ENCODE data around the gene SMIM41. TPM values are rescaled to one million over a fixed set of nuclear protein-coding genes. Genes with fewer than 3 reads are reported as not detected.

Gene SMIM41
- total RNA-seq, 1 donor from 2014 or later: not detected

DNA sequence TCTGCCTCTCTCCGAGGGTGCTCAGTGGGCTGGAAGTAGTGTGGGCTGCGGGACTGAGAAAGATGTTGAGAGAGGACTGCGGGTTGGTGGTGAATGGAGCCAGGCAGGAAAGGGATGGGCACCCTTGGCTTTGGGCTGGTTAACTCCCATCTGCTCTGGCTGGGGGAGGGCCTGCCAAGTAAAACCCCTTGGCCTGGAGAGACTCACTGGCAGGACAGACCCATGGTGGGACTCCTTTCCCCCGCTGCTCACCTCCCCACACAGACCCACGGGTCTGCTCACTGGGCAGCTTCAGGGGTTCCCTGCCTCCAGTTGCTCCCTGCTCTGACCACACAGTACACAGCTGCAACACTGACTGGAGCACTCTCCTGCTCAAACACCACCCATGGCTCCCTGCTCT lies 58.2 kb downstream of the SMIM41 start:
- no peak for DNase-seq
- no peak for ATAC-seq

DNA sequence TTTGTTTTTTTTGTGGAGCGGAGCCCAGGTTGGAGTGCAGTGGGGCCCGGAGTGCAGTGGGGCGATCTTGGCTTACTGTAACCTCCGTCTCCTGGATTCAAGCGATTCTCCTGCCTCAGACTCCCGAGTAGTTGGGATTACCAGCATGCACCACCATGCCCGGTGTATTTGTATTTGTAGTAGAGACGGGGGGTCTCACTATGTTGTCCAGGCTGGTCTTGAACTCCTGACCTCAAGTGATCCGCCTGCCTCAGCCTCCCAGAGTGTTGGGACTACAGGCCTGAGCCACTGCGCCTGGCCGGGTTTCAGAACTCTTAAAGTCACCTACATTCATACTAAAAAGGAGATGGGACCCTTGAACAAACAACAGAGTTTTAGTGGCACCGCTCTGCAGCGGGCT lies 59.6 kb downstream of the SMIM41 start:
- no peak for ATAC-seq
- intact Hi-C loops (cut with micrococcal nuclease): no loop called here
- DNase-seq: no peak

More for the DNA sequence above, 58.2 kb downstream of the SMIM41 start:
- intact Hi-C loops (cut with micrococcal nuclease): no loop called here

DNA sequence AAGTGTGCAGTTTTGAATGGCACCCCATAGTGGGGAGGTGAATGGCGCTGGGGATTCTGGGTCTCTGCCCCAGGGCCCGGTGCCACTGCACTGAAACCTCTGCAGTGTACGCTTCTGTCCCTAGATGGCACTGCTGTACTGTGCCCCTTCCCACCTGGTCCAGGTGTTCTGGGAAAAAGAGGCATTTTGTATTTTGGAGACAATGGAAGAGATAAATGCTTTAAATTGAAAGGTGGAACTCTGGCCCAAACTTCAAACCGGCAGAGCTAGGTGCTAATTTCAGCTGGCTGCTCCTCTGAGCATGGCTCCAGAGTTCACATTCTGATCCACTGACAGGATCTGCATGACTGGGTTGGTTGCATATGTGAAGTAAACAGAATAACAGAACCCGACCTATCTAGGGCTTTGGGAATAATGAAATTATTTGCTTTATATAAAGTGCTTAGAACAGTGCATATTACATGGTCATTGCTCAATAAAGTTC lies 60.1 kb downstream of the SMIM41 start:
- intact Hi-C loops (cut with micrococcal nuclease): no loop called here
- ATAC-seq: peak; percentile 63

DNA sequence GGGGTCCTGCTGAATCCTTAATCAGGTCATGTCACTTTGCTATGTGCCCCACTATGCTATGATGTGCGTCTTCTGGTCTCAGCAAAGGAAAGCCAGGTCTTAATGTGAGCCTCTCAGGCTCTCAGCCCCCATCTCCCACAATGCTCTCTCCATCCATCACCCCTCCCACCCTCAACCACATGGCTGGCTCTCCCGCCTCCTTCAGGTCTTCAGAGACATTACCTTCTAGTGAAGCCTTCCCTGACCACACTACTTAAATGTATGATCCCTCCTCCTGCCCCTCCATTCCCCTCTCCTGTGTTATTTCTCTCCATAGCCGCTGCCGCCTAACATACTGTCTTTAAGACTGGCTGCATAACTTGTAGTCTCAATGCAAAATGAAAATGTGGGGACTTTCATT lies 61.8 kb downstream of the SMIM41 start:
- ATAC-seq (no peak), DNase-seq (no peak)
- intact Hi-C loops (cut with micrococcal nuclease): no loop called here

More for the DNA sequence above, 60.1 kb downstream of the SMIM41 start:
- no peak for DNase-seq

DNA sequence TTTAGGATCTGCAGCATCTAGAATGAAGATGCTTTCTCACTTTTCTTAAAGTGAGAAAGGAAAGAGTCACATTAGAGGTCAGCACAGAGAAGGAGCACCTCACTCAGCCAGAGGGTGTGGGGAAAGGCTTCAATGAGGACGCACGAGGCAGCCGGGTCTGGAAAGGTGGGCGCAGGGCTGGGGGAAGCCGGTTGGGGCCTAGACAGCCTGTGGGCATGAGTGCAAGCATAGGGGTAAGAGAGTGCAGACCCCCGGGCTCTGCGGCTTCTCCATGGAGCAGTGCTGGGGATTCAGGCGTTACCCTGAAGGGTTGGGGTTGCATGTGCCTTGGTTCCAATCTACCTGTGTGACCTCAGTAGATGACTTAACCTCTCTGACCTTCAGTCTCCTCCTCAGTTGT lies 62.4 kb downstream of the SMIM41 start:
- no peak for DNase-seq
- intact Hi-C loops (cut with micrococcal nuclease): no loop called here
- no peak for ATAC-seq

DNA sequence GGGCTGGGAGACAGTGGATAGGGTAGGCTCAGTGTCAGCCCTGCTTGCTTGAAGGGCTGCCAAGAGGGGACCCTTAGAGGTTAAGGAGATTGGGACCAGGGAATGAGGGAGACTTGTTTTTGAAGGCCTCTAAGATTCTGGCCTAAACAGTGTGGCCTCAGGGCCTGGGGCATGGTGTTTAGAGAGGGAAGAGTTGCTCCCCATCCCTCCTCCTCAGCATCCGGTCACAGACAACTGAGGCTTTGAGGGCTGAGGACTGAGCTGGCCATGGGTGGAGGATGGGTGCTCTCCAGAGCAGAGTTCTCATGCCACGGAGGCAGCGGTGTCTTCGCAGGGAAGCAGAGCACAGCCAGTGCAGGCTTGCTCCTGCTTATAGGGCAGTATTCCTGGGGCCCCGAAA lies 62.9 kb downstream of the SMIM41 start:
- ATAC-seq: no peak
- DNase-seq: no peak
- intact Hi-C loops (cut with micrococcal nuclease): no loop called here

DNA sequence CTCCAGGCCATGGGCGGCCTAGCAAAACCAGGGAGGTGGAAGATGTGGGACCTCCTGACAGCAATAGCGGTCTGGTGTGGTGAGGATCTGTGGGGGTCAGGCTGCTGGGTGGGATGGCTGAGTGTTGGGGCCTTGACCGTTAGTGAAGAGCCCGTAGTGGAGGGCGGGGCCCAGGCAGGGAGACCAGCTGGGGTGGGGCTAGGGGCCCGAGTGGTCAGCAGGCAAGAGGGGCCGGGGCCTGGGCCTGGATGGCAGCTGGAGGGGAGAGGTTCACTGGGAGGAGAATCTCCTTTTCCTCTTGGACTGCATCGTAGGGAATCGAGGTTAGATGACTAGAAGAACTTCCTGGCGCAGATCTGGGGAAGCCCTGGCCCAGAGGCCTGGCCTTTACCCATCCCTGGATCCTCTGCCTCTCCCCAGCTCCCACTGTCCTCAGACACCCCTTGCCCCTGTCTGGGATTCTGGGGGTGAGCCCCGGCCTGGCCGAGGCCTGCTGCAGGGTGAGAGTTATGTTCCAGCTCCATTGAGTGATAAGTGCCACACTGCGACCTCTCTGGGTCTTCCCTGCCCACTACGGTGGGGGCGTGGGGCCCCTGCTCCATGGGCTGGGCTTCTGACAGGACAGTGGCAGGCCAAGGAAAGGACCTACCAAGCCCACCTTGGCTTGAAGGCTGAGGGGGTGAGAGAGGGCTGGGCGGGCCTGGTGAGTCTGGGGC lies 65.2 kb downstream of the SMIM41 start:
- intact Hi-C loops (cut with micrococcal nuclease): no loop called here
- ATAC-seq (no peak), DNase-seq (no peak)

DNA sequence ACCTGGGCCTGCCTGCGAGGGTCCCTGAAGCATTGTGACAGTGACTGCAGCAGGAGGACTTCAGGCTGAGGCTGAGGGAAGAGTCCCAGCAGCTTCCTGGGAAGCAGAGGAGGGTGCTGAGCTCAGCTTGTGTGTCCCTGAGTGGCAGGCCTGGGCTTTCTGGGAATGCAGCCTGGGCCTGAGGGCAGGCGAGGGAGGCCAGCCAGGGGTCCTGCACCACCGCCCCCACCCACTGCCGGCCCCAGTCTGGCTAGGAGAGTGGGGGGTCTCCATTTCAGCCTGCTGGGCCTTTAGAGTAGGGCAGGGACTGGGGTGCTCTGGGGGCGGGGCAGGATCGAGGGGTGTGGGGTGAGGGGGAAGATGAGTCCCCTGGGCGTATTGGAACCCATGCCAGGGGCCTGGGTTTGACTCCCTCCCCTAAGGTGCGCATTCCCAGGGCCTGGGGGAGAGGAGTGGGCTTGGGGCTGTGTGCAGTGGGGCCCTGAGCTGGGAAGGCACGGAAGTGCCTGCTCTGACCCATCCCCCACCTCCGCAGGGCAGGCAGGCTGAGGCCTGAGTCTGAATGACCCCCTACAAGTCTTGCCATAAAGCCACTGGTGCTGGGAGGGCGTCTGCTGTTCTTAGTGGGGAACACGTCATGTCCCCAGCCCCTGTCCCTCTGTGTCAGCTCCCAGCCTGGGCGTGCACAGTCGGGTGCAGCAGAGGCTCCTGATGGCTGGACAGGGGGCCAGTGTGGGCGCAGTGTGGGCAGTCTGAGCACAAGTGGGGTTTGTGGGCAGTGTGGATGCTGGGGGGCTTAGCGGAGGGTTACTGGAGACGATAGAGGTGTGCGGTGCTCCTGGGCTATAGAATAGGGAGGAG lies 66.0 kb downstream of the SMIM41 start:
- intact Hi-C loops (cut with micrococcal nuclease): no loop called here
- DNase-seq (no peak), ATAC-seq (no peak)

DNA sequence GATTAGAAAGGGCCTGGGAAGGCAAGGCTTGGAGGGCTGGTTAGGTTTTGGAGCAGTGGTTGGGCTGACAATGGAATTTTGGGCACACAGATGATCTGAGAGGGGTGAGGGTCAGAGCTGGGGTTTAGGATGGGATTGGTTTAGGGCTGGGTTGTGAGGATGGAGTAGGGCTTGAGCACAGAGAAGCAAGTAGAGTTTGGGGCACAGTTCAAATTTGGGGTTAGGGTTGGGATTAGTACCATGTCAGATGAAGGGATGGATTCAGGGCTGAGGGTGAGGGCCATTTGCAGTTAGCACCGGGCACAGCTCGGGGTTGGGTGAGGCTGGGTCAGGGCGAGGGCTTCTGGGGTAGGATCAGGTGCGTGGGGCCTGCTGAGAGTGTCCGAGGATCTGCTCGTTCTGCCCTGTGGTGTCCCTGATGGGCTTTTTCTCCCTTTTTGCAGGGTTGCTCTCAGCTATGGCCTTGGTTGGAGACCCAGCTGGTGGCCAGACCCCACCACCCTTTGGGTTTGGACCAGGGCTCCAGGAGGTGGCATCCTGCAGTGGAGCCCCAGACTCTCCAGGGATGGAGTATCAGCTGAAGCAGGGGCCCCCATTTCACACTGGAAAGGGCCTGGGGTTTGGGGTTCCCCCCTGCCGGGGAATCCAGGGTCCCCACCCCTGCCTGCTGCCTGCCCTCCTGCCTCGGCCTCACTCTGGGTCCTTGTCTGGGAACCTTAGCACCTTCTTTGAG lies 66.8 kb downstream of the SMIM41 start:
- DNase-seq (no peak), ATAC-seq (no peak)
- intact Hi-C loops (cut with micrococcal nuclease): no loop called here

DNA sequence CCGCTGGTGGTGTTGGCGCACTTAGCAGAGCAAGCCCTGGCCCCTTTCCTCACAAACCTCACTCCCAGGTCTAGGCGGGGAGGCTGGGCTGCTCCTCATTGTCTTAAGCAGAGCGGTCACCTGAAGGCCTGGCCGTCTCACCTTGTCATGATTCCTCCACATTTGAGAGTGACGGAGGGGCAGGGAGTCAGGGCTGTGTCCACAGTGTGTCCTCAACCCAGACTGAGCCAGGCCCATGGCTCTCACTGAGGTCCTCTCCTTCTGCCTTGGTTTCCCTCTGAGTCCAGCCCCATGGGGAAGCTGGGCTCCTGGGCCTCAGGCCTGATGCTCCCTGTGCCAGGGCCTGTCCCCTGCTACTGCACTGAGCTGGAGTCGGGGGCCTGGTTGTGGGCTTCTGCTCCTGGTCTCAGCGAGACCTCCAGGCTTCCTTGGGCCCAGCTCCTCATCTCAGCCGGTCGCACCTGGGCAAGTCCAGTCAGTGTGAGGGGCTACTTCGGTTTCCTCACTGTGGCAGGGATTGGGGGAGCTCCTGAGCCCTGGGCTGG lies 67.4 kb downstream of the SMIM41 start:
- intact Hi-C loops (cut with micrococcal nuclease): no loop called here
- ATAC-seq (no peak), DNase-seq (no peak)

DNA sequence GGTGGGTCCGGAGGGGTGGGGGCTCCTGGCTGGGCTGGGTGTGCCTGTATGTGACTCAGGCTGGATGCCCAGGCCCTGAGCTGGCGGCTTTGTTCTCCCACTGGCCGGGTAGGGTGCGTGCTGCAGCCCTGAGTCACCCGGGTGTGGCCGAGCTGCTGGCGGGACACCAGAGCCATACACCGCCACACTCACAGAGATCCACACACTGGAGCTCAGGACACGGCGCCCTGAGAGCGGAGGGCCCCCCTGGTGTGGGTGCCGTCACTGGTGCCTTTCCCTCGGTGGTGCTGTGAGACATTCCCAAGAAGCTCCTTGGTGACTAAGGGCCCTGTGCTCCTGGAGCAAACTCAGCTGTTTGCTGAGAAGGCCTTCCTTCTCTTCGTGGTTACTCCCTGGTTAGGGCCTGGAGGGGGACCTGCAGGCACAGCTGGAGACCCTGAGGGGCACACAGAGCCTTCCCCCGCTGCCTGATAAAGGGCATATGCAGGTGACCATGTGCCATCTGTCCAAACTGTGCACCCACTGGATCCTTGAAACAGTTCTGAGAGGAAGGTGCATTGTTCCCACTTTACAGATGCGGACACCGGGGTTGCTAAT lies 68.0 kb downstream of the SMIM41 start:
- intact Hi-C loops (cut with micrococcal nuclease): no loop called here
- ATAC-seq (peak; percentile 82), DNase-seq (peak; percentile 83)

DNA sequence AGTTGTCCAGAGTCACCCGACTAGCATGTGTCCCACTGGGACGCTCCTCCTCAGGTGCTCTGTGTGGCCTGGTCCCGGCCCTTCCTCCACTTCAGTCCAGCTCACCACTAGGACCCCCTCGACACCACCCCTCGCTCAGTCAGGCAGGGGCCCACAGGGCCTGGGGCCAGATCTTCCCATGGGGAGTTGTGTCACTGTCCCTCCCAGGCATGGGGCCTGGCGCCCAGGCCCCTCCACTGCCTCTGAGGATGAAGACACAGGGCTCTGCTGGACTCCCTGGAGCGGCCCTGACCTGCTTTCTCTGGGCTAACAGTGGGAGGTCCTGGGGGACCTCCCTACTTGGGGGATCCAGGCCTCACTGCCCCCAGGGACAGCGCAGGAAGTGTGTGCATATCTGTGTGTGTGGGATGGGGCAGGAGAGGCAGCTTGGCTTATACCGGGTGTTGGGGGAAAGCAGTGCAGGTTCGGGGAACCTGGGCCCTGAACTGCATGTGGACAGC lies 68.5 kb downstream of the SMIM41 start:
- no peak for ATAC-seq
- intact Hi-C loops (cut with micrococcal nuclease): no loop called here
- DNase-seq: no peak

DNA sequence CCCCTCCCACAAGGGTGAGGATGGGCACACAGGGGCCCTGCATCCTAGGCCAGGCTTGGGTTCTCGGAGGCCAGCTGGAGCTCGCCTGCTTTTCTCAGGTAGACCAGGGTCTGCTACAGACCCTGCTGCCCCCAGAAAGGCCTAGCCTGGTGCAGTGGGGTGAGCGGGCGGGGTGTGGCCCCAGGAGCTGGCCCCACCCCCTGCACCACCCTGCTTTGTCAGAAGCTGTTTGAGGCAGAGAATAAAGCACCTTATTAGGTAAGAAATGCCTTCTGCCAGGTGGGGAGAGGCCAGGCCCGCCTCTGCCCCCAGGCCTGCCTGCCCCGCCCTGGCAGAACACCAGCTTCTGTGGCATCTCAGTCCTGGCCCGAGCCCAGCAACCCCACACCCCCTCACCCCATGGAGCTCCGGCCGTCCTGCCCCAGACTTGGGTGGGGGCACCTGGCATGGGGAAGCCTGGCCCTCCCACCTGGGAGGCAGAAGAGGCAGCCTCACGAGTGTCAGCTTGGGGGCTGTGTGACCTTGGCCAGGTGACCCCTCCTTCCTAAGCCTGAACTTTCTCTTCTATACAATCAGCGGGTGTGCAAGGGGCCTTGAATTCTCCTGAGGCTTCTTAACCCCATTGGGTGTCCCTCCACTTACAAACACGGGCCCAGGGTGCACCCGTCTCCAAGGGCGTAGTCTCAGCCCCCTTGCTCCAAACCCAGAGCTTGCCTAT lies 69.1 kb downstream of the SMIM41 start:
- intact Hi-C loops (cut with micrococcal nuclease): no loop called here
- DNase-seq (no peak), ATAC-seq (no peak)

DNA sequence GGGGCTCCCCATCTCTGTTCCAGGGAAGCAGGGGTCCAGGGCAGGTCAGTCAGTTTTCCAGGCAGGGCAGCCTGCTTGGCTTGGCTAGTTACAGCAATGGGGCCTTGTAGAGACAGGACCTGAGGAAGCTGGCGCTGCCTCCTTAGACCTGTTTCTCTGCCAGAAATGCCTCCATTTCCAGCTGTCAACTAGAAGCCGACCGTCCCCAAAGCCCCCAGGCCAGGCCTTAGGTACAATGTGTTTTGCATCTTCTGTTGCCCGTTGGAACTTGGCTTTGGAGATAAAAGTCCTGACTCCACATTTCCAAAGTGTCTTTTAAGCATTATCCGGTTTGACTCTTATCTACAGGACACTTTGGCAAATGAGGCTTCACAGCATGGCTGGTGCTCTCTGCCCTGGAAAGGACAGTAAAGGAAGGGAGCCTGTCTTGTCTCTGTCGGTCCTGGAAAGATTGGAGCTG lies 69.7 kb downstream of the SMIM41 start:
- no peak for ATAC-seq
- intact Hi-C loops (cut with micrococcal nuclease): no loop called here
- DNase-seq: no peak

DNA sequence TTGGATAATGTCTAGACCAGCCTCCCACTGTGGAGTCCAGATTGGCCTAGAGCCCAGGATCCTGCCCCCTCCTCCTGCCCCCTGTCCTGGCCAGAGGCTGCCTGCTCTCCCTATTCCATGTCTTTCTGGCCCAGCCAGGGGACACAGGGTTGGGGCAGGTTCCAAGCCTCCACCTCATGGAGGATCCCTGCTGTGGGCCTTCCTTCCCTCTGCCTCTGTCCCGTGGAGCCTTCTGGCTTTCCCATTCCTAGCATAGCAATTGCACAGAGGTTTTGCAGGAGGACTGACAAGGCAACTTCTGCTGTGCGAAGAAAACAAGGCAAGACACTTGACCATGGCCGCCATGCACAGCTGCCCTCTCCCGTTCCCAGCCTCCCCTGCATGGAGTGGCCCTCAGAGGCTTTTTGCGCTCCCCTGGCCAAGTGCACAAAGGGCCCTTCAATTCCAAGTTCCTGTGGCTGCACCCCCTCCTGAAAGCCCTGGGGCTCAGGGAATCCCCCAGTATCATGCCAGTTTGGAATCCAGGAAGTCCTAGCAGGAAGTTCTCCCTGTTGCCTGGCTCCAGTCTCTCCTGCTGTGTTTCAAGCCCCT lies 70.2 kb downstream of the SMIM41 start:
- intact Hi-C loops (cut with micrococcal nuclease): loop anchor here (10.0 kb wide), 2 partner anchors 355 to 725 kb away; no protein-coding TSS in a partner anchor
- ATAC-seq (no peak), DNase-seq (no peak)

DNA sequence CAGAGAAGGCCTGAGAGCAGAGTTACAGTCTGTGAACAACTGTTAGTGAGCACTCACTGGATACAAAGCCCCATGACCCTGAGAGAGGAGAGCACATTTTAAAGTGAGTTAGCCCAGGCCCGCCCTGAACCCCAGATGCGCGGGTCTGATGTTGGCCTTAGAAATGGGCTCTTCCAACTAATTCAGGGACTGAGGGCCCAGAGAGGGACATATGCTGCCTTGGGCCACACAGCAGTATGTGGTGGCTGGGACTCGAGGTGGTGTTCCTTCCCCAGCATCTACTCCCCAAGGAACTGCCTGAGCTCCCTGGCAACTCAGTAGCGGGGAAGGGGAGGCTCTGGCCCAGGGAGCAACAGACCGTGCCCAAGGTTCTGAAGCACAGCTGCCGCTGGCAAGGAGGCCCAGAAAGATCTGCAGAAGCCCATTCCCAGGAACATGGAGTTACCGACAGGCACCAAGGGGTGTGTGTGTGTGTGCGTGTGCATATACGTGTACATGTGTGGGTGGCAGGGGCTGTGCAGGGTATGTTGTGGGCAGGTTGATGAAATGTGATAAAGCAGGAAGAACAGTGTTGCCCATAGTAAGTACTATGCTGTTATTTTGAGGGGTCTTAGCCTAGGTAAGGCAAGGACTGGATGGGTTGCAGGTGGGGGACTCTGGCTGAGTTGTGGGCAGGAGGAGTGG lies 71.8 kb downstream of the SMIM41 start:
- intact Hi-C loops (cut with micrococcal nuclease): loop anchor here (10.0 kb wide), 2 partner anchors 354 to 724 kb away; no protein-coding TSS in a partner anchor
- no peak for ATAC-seq
- DNase-seq: no peak
